SK-N-SH treated with all-trans-retinoic acid at 6 μM for 48 hours (cell line): ENCODE data around the gene PTPRC.

Source experiments
- ATAC-seq: fragments of 200-7000 bp; cut with Tn5 transposase; 3 replicates; pipeline ENCODE4 v1.9.1; 2020; ENCODE audit warnings: mild to moderate bottlenecking, moderate library complexity
- ARNTL ChIP-seq: fragments of 450-650 bp; formaldehyde crosslinking; IDR thresholded peaks from 2 replicates; pipeline ENCODE4 v1.5.0; 2020; ENCODE audit warnings: low read depth, mild to moderate bottlenecking, moderate library complexity, borderline replicate concordance
- BACH2 ChIP-seq: fragments of 250-450 bp; sonication (Bioruptor Pico); IDR thresholded peaks from 2 replicates; pipeline ENCODE4 v1.9.0; 2021; ENCODE audit warnings: mild to moderate bottlenecking, borderline replicate concordance
- CREB5 ChIP-seq: fragments of 250-450 bp; sonication (Bioruptor Pico); IDR thresholded peaks from 2 replicates; pipeline ENCODE4 v1.5.1; 2020; ENCODE audit warnings: low read depth, mild to moderate bottlenecking, moderate library complexity
- CSDC2 ChIP-seq: fragments of 250-450 bp; sonication (Bioruptor Pico); IDR thresholded peaks from 2 replicates; pipeline ENCODE4 v1.5.0; 2020; ENCODE audit warnings: mild to moderate bottlenecking, moderate library complexity
- CSRNP3 ChIP-seq: fragments of 250-450 bp; sonication (Bioruptor Pico); IDR thresholded peaks from 2 replicates; pipeline ENCODE4 v1.5.1; 2021; ENCODE audit warnings: mild to moderate bottlenecking, moderate library complexity
- ESRRG ChIP-seq: fragments of 250-450 bp; sonication (Bioruptor Pico); IDR thresholded peaks from 2 replicates; pipeline ENCODE4 v1.6.1; 2021; ENCODE audit warnings: mild to moderate bottlenecking
- GLIS3 ChIP-seq: fragments of 250-450 bp; sonication (Bioruptor Pico); IDR thresholded peaks from 2 replicates; pipeline ENCODE4 v1.5.0; 2020; ENCODE audit warnings: mild to moderate bottlenecking, moderate library complexity
- ISL1 ChIP-seq: fragments of 250-450 bp; sonication (Bioruptor Pico); IDR thresholded peaks from 2 replicates; pipeline ENCODE4 v2.1.2; 2022; ENCODE audit warnings: mild to moderate bottlenecking, moderate library complexity
- OSR1 ChIP-seq: fragments of 250-450 bp; sonication (Bioruptor Pico); IDR thresholded peaks from 2 replicates; pipeline ENCODE4 v1.8.0; 2022; ENCODE audit warnings: moderate library complexity, mild to moderate bottlenecking, inconsistent platforms
- RARB ChIP-seq: fragments of 250-450 bp; sonication (Bioruptor Pico); IDR thresholded peaks from 2 replicates; pipeline ENCODE4 v1.8.0; 2021; ENCODE audit warnings: mild to moderate bottlenecking, moderate library complexity
- SNAI2 ChIP-seq: fragments of 250-450 bp; sonication (Bioruptor Pico); IDR thresholded peaks from 2 replicates; pipeline ENCODE4 v1.5.0; 2020; ENCODE audit warnings: mild to moderate bottlenecking, moderate library complexity
- TCF4 ChIP-seq: fragments of 250-450 bp; sonication (Bioruptor Pico); IDR thresholded peaks from 2 replicates; pipeline ENCODE4 v1.8.0; 2021; ENCODE audit warnings: mild to moderate bottlenecking, moderate library complexity, borderline replicate concordance
- TOX ChIP-seq: fragments of 250-450 bp; sonication (Bioruptor Pico); IDR thresholded peaks from 2 replicates; pipeline ENCODE4 v1.8.0; 2021; ENCODE audit warnings: mild to moderate bottlenecking, moderate library complexity, borderline replicate concordance
- ZC3H10 ChIP-seq: fragments of 250-450 bp; sonication (Bioruptor Pico); IDR thresholded peaks from 2 replicates; pipeline ENCODE4 v1.5.1; 2021; ENCODE audit warnings: mild to moderate bottlenecking, moderate library complexity
- ZFP3 ChIP-seq: fragments of 250-450 bp; sonication (Bioruptor Pico); IDR thresholded peaks from 2 replicates; pipeline ENCODE4 v1.5.0; 2020; ENCODE audit warnings: mild to moderate bottlenecking, moderate library complexity
- ZNF565 ChIP-seq: fragments of 450-650 bp; formaldehyde crosslinking; conservative IDR thresholded peaks from 2 replicates; pipeline ENCODE4 v1.5.0; 2020; ENCODE audit warnings: low read depth, mild to moderate bottlenecking, moderate library complexity
- ZNF70 ChIP-seq: fragments of 450-650 bp; formaldehyde crosslinking; IDR thresholded peaks from 2 replicates; pipeline ENCODE4 v1.5.0; 2020; ENCODE audit warnings: mild to moderate bottlenecking, moderate library complexity
- ZNF8 ChIP-seq: fragments of 450-650 bp; formaldehyde crosslinking; IDR thresholded peaks from 2 replicates; pipeline ENCODE4 v1.5.0; 2020; ENCODE audit warnings: mild to moderate bottlenecking, moderate library complexity
- TF ChIP-seq, protein P1 (sequence below): fragments of 250-450 bp; sonication (Bioruptor Pico); IDR thresholded peaks from 2 replicates; pipeline ENCODE4 v1.5.0; 2020; ENCODE audit warnings: mild to moderate bottlenecking, moderate library complexity
- TF ChIP-seq, protein P2 (sequence below): fragments of 250-450 bp; sonication (Bioruptor Pico); IDR thresholded peaks from 2 replicates; pipeline ENCODE4 v1.8.0; 2020; ENCODE audit warnings: mild to moderate bottlenecking, moderate library complexity, borderline replicate concordance

The PTPRC gene

DNA sequence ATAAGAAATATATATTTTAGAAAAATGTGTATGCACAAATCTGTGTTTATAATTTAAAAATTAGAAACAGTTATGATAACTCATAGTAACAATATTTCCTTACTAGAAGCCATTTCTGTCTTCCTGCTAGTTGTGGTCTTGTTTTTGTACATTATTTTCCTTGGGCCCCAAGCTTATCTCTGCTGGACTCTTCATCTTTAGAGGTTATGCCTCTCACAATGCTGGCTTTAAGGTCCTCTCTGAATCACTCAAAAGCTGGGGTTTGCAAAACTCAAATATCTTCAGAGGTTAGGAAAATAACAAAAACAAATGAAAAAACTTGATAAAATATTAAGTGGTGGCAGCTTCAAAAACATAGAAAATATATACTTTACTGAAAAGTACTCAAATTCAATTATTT, 133.8 kb downstream of the PTPRC start (continued):
- TF ChIP-seq, protein P1, sequence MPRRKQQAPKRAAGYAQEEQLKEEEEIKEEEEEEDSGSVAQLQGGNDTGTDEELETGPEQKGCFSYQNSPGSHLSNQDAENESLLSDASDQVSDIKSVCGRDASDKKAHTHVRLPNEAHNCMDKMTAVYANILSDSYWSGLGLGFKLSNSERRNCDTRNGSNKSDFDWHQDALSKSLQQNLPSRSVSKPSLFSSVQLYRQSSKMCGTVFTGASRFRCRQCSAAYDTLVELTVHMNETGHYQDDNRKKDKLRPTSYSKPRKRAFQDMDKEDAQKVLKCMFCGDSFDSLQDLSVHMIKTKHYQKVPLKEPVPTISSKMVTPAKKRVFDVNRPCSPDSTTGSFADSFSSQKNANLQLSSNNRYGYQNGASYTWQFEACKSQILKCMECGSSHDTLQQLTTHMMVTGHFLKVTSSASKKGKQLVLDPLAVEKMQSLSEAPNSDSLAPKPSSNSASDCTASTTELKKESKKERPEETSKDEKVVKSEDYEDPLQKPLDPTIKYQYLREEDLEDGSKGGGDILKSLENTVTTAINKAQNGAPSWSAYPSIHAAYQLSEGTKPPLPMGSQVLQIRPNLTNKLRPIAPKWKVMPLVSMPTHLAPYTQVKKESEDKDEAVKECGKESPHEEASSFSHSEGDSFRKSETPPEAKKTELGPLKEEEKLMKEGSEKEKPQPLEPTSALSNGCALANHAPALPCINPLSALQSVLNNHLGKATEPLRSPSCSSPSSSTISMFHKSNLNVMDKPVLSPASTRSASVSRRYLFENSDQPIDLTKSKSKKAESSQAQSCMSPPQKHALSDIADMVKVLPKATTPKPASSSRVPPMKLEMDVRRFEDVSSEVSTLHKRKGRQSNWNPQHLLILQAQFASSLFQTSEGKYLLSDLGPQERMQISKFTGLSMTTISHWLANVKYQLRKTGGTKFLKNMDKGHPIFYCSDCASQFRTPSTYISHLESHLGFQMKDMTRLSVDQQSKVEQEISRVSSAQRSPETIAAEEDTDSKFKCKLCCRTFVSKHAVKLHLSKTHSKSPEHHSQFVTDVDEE (CRISPR knock-in tag) = no peak

DNA sequence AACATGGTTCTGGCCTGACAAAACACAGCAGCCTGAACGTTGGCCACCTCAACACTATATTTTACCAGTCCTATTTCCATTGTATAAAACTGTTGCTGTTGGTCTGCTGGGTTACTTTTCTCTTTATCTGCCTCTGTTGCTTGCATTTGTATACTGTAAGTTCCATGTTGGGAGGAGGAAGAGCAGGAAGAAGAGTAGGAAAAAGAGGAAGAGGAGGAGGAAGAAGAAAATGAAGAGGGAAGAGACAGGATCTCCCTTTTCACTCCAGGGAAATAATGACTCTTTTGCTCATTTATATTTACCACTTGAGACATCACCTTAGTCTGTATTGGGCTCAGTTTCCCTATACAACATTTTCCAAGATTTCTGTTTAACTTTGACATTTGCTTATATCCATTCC, 134.2 kb downstream of the PTPRC start:
- ATAC-seq = no peak
- TF ChIP-seq RARB (CRISPR knock-in tag) (no peak), ZNF70 (CRISPR knock-in tag) (no peak), CSRNP3 (CRISPR knock-in tag) (no peak), GLIS3 (CRISPR knock-in tag) (no peak), OSR1 (CRISPR knock-in tag) (no peak), TOX (no peak), ESRRG (CRISPR knock-in tag) (no peak), BACH2 (no peak), ZNF565 (CRISPR knock-in tag) (no peak), ZNF8 (CRISPR knock-in tag) (no peak), ZFP3 (CRISPR knock-in tag) (no peak), CREB5 (CRISPR knock-in tag) (no peak), ZC3H10 (no peak), CSDC2 (CRISPR knock-in tag) (no peak), SNAI2 (CRISPR knock-in tag) (no peak), TCF4 (CRISPR knock-in tag) (no peak), ARNTL (CRISPR knock-in tag) (no peak)
- TF ChIP-seq, protein P1 (CRISPR knock-in tag) = no peak
- TF ChIP-seq, protein P2, sequence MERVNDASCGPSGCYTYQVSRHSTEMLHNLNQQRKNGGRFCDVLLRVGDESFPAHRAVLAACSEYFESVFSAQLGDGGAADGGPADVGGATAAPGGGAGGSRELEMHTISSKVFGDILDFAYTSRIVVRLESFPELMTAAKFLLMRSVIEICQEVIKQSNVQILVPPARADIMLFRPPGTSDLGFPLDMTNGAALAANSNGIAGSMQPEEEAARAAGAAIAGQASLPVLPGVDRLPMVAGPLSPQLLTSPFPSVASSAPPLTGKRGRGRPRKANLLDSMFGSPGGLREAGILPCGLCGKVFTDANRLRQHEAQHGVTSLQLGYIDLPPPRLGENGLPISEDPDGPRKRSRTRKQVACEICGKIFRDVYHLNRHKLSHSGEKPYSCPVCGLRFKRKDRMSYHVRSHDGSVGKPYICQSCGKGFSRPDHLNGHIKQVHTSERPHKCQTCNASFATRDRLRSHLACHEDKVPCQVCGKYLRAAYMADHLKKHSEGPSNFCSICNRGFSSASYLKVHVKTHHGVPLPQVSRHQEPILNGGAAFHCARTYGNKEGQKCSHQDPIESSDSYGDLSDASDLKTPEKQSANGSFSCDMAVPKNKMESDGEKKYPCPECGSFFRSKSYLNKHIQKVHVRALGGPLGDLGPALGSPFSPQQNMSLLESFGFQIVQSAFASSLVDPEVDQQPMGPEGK (CRISPR knock-in tag) = no peak
- TF ChIP-seq, all 23 proteins: peak for 0

- ATAC-seq = no peak
- TF ChIP-seq, protein P1 (CRISPR knock-in tag) = no peak
- TF ChIP-seq ZNF565 (CRISPR knock-in tag) (no peak), ESRRG (CRISPR knock-in tag) (no peak), ZC3H10 (no peak), CSRNP3 (CRISPR knock-in tag) (no peak), ISL1 (CRISPR knock-in tag) (no peak), TOX (no peak), ZFP3 (CRISPR knock-in tag) (no peak), ZNF8 (CRISPR knock-in tag) (no peak), RARB (CRISPR knock-in tag) (no peak), CSDC2 (CRISPR knock-in tag) (no peak), ARNTL (CRISPR knock-in tag) (no peak)
- TF ChIP-seq, protein P2 (CRISPR knock-in tag) = no peak
These were observed 134.7 kb downstream of the PTPRC start for GRCh38 chr1:198773523-198773922.
